Breast epithelium (tissue), 4 donors: ENCODE results near the gene GPC3. TPM values are rescaled to one million over a fixed set of nuclear protein-coding genes. Genes with fewer than 3 reads are reported as not detected.

ENCODE experiments used
- DNase-seq, 2 donors: peaks; one replicate each; pipeline ENCODE4 v3.0.0-alpha.2; 2019; ENCODE audit warnings: low spot score in 2 of 2
- H3K27ac ChIP-seq, 2 donors: fragments of 200-600 bp; sonication (generic) in 1 of 2; one replicate each; pipeline ENCODE4 v1.5.1; 2016 to 2019; ENCODE audit warnings: mild to moderate bottlenecking in 1 of 2
- H3K27me3 ChIP-seq, 2 donors: fragments of 200-600 bp; sonication (generic) in 1 of 2; one replicate each; pipeline versions ENCODE4 v1.5.1 to v1.6.0; 2017 to 2019; ENCODE audit warnings: control low read depth in 1 of 2, mild to moderate bottlenecking in 1 of 2
- H3K36me3 ChIP-seq: fragments of 200-600 bp; one replicate; pipeline ENCODE4 v1.5.1; 2019
- H3K4me1 ChIP-seq, 2 donors: fragments of 200-600 bp; sonication (generic); one replicate each; pipeline ENCODE4 v1.5.1; 2016 to 2019; ENCODE audit warnings: control low read depth in 1 of 2
- H3K4me3 ChIP-seq, 3 donors: fragments of 200-600 bp; sonication (generic); 1 replicate in 2 of 3; 2 replicates in 1 of 3; pipeline ENCODE4 v1.5.1; 2016 to 2019; ENCODE audit warnings: mild to moderate bottlenecking in 3 of 3, moderate library complexity in 2 of 3
- H3K9me3 ChIP-seq, 2 donors: fragments of 200-600 bp; sonication (generic) in 1 of 2; one replicate each; pipeline ENCODE4 v1.5.1; 2016 to 2019; ENCODE audit warnings: control low read depth in 1 of 2
- CTCF ChIP-seq, 3 donors: fragments of 450-650 bp; IDR thresholded peaks; one replicate each; pipeline ENCODE4 v1.5.1; 2016 to 2017; ENCODE audit warnings: antibody characterized with exemption in 3 of 3, mild to moderate bottlenecking in 3 of 3, moderate library complexity in 3 of 3
- POLR2A ChIP-seq: fragments of 450-650 bp; IDR thresholded peaks from one replicate; pipeline ENCODE4 v1.6.1; 2016; ENCODE audit warnings: antibody characterized with exemption, mild to moderate bottlenecking, moderate library complexity
- POLR2AphosphoS5 ChIP-seq, 3 donors: sonication (generic); formaldehyde crosslinking; IDR thresholded peaks; one replicate each; pipeline ENCODE4 v1.6.1; 2017; ENCODE audit warnings: antibody characterized with exemption in 3 of 3
- intact Hi-C: fragments of 100-400 bp; cut with DNase I; formaldehyde crosslinking; loops from one replicate; pipeline ENCODE4 v1.15.1; 2023; ENCODE audit warnings: low total_unique reads
- total RNA-seq, 3 donors: library from RNA; depleted of rRNA; stranded (reverse); fragments of >200 nt; gene quantifications; one replicate each; pipeline ENCODE4 v1.1.0, GENCODE V29; 2016

Gene GPC3
- total RNA-seq, 3 donors from 2014 or later, result 29.7 to 99.2 (median 89.1) TPM

- TF ChIP-seq CTCF (IDR thresholded peaks at IDR 0.05) (no peak), POLR2A (no peak), POLR2AphosphoS5 (IDR thresholded peaks at IDR 0.05) (no peak)
- H3K27me3 ChIP-seq, result peaks cover 0 to 43% of the 10 kb centered on the region in 2 donors
- H3K9me3 ChIP-seq, result no peaks in the 10 kb centered on the region
- H3K4me1 ChIP-seq, result no peaks in the 10 kb centered on the region
- no peak overlapping the region for H3K4me3 ChIP-seq
- intact Hi-C loops, result no loop called here
- H3K36me3 ChIP-seq, result no peaks in the 10 kb centered on the region
- H3K27ac ChIP-seq, result no peak overlapping the region
- no peak for DNase-seq
Measured at GRCh38 chrX:133580625-133581024, 404.8 kb downstream of the GPC3 start.

GRCh38 chrX:133579631-133580030 lies 405.8 kb downstream of the GPC3 start:
- intact Hi-C loops, result no loop called here
- no peak for DNase-seq
- Histone ChIP-seq H3K27ac (no peak overlapping the region), H3K4me3 (no peak overlapping the region), H3K36me3 (no peaks in the 10 kb centered on the region), H3K9me3 (no peaks in the 10 kb centered on the region), H3K4me1 (no peaks in the 10 kb centered on the region), H3K27me3 (peaks cover 0 to 43% of the 10 kb centered on the region in 2 donors)
- TF ChIP-seq CTCF (IDR thresholded peaks at IDR 0.05) (no peak), POLR2AphosphoS5 (IDR thresholded peaks at IDR 0.05) (no peak), POLR2A (no peak)

GRCh38 chrX:133576876-133577275 lies 408.5 kb downstream of the GPC3 start:
- Histone ChIP-seq H3K9me3 (peaks cover 0 to 11% of the 10 kb centered on the region in 2 donors), H3K27ac (no peak overlapping the region), H3K36me3 (no peaks in the 10 kb centered on the region), H3K27me3 (peaks cover 0 to 27% of the 10 kb centered on the region in 2 donors), H3K4me3 (no peak overlapping the region), H3K4me1 (no peaks in the 10 kb centered on the region)
- no peak for DNase-seq
- TF ChIP-seq POLR2A (no peak), POLR2AphosphoS5 (IDR thresholded peaks at IDR 0.05) (no peak), CTCF (IDR thresholded peaks at IDR 0.05) (no peak)
- intact Hi-C loops, result no loop called here

- H3K36me3 ChIP-seq, result no peaks in the 10 kb centered on the region
- H3K27me3 ChIP-seq, result peaks cover 0 to 27% of the 10 kb centered on the region in 2 donors
- no peak for DNase-seq
- H3K27ac ChIP-seq, result no peak overlapping the region
- no peak for TF ChIP-seq POLR2AphosphoS5 (IDR thresholded peaks at IDR 0.05)
- intact Hi-C loops, result no loop called here
- peaks cover 0 to 14% of the 10 kb centered on the region in 2 donors for H3K9me3 ChIP-seq
- H3K4me1 ChIP-seq, result no peaks in the 10 kb centered on the region
- no peak overlapping the region for H3K4me3 ChIP-seq
Measured at GRCh38 chrX:133575501-133576136, 409.8 kb downstream of the GPC3 start.

- Histone ChIP-seq H3K4me1 (no peaks in the 10 kb centered on the region), H3K27ac (no peak overlapping the region), H3K36me3 (no peaks in the 10 kb centered on the region), H3K9me3 (peaks cover 0 to 14% of the 10 kb centered on the region in 2 donors), H3K27me3 (peaks cover 0 to 21% of the 10 kb centered on the region in 2 donors), H3K4me3 (no peak overlapping the region)
- intact Hi-C loops, result no loop called here
- TF ChIP-seq POLR2A (no peak), POLR2AphosphoS5 (IDR thresholded peaks at IDR 0.05) (no peak), CTCF (IDR thresholded peaks at IDR 0.05) (no peak)
- DNase-seq, result no peak
Measured at GRCh38 chrX:133574716-133575115, 410.7 kb downstream of the GPC3 start.
